PC-3 (cell line): Measurements from ENCODE around the gene CAMK2A.

Experiments
- CTCF ChIP-seq: fragments of 300-600 bp; sonication (generic); conservative IDR thresholded peaks from 2 replicates; pipeline ENCODE4 v1.5.1; 2017; ENCODE audit warnings: antibody characterized with exemption, low read depth, mild to moderate bottlenecking, low read length
- EZH2 ChIP-seq: fragments of 300-600 bp; sonication (generic); IDR thresholded peaks from one replicate; pipeline ENCODE4 v1.6.1; 2017; ENCODE audit warnings: antibody characterized with exemption, mild to moderate bottlenecking, low read length; ENCODE audit not compliant: unreplicated experiment
- EZH2phosphoT487 ChIP-seq: fragments of 300-600 bp; sonication (generic); IDR thresholded peaks from 2 replicates; pipeline ENCODE4 v1.6.1; 2018; ENCODE audit warnings: mild to moderate bottlenecking, antibody characterized with exemption, low read length, borderline replicate concordance

DNA sequence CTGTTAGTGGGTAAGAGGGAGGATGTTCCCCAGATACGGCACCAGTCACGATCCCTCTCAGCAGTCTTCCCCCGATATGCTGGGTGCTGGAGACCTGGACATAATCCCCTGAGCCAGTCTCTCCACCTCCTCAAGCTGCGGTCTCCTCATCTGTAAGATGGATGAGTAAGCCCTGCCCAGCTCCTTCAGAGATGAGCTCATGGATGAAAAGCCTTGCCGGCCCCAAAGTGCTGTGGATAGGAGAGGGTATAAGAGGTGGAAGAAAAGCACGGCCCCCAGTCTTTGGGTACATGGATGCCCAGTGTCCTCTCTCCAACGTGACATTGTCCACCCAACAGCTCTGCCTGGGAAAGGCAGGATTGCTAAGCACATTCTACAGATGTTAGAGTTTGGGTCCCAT is 4.5 kb downstream of the CAMK2A start:
- no peak for TF ChIP-seq EZH2
- TF ChIP-seq CTCF = no peak
- no peak for TF ChIP-seq EZH2phosphoT487
